GM23248 (cell line): ENCODE results near the gene CELSR2.

Experiments
- EZH2 ChIP-seq: fragments of 200-600 bp; sonication (generic); IDR thresholded peaks from 2 replicates; pipeline ENCODE4 v1.6.1; 2018; ENCODE audit warnings: antibody characterized with exemption, mild to moderate bottlenecking; ENCODE audit not compliant: insufficient read depth, poor library complexity, severe bottlenecking
- EZH2phosphoT487 ChIP-seq: fragments of 200-600 bp; sonication (generic); IDR thresholded peaks from 2 replicates; pipeline ENCODE4 v1.6.1; 2018; ENCODE audit warnings: antibody characterized with exemption, moderate library complexity, mild to moderate bottlenecking, low read depth; ENCODE audit not compliant: insufficient read depth

GRCh38 chr1:109309347-109309746 is 60.0 kb downstream of the CELSR2 start:
- TF ChIP-seq EZH2, result no peak
- TF ChIP-seq EZH2phosphoT487, result no peak
